Measurements from ENCODE around the gene GADL1. TPM values are rescaled to one million over a fixed set of nuclear protein-coding genes. Genes with fewer than 3 reads are reported as not detected.

GADL1 gene
- polyA plus RNA-seq, 1 donor, result 0.04 TPM

DNA sequence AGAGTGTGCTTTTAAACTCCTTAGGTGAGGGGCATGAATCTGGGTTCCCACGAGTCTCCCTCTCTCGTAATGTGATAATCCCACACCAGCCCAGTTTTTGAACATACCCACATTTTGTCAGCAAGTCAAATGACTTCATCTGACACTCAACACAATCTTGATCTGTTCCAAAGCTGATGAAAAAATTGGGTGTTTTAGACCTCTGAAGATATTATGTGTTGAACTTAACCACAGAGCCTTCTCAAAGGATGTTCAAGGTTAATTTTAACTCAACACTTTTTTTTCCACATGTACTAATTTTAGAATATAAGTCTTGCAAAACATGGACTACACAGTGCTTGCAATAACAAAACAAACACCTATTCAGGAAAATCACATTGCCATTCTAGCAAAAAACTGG, 164.9 kb downstream of the GADL1 start:
- H3K4me1 ChIP-seq (ENCODE audit: control insufficient read depth, insufficient read depth, low read length), result no peaks in the 10 kb centered on the region
- WGBS (ENCODE audit: insufficient coverage, low lambda C conversion rate), result no CpG with 5 or more reads among the region's 2 CpGs
- no peak overlapping the region for H3K4me3 ChIP-seq (ENCODE audit: low read length)
- no peaks in the 10 kb centered on the region for H3K27me3 ChIP-seq (ENCODE audit: control insufficient read depth, insufficient read depth, low read length)
- no peaks in the 10 kb centered on the region for H3K9me3 ChIP-seq (ENCODE audit: control insufficient read depth, low read depth, low read length)
- DNase-seq, result no peak
- no peaks in the 10 kb centered on the region for H3K36me3 ChIP-seq (ENCODE audit: control insufficient read depth, insufficient read depth, low read length)
- no peak overlapping the region for H3K27ac ChIP-seq (ENCODE audit: low read length)

DNA sequence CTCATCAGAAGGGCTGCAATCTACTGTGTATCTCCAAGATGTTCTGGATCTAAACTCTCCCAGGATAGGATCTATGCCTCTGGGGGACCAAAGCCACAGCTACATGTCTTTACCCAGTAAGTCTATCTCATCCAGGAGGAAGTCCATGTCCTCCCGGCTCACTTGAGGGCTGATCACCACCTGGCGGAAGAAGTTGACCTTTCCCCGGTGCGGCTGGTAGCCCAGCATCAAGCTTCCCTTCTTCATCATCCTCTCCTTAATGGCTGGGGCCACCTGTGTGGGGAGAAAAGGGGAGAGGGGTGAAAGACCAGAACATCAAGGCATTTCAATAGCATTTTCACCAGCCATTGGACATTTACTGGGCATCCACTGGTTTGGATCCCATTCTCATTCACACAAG, 166.3 kb downstream of the GADL1 start:
- no CpG with 5 or more reads among the region's 4 CpGs for WGBS (ENCODE audit: insufficient coverage, low lambda C conversion rate)
- no peaks in the 10 kb centered on the region for H3K4me1 ChIP-seq (ENCODE audit: control insufficient read depth, insufficient read depth, low read length)
- no peak overlapping the region for H3K27ac ChIP-seq (ENCODE audit: low read length)
- DNase-seq, result no peak
- H3K36me3 ChIP-seq (ENCODE audit: control insufficient read depth, insufficient read depth, low read length), result no peaks in the 10 kb centered on the region
- H3K4me3 ChIP-seq (ENCODE audit: low read length), result no peak overlapping the region
- H3K27me3 ChIP-seq (ENCODE audit: control insufficient read depth, insufficient read depth, low read length), result no peaks in the 10 kb centered on the region
- H3K9me3 ChIP-seq (ENCODE audit: control insufficient read depth, low read depth, low read length), result no peaks in the 10 kb centered on the region

DNA sequence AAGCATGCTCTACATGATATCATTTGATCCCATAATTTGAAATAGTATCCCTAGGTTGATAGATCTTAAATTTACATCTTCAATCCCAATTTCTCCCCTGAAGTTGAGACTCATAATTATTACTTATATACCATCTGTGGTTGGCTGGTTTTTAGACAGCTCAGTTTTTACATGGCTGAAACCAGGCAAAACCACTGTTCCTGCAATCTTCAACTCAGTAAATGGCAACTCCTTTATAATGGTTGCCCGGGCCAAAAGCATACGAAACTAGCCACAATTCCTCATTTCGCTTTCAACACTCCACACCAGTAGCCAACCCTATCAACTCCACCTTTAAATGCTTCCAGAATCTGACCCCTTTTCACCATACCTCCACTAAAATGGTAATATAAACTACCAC, 169.6 kb downstream of the GADL1 start:
- Histone ChIP-seq H3K36me3 (ENCODE audit: control insufficient read depth, insufficient read depth, low read length) (no peaks in the 10 kb centered on the region), H3K27me3 (ENCODE audit: control insufficient read depth, insufficient read depth, low read length) (no peaks in the 10 kb centered on the region), H3K27ac (ENCODE audit: low read length) (no peak overlapping the region), H3K4me1 (ENCODE audit: control insufficient read depth, insufficient read depth, low read length) (peaks cover 3% of the 10 kb centered on the region), H3K4me3 (ENCODE audit: low read length) (no peak overlapping the region), H3K9me3 (ENCODE audit: control insufficient read depth, low read depth, low read length) (no peaks in the 10 kb centered on the region)
- DNase-seq, result no peak
- no CpG with 5 or more reads among the region's 3 CpGs for WGBS (ENCODE audit: insufficient coverage, low lambda C conversion rate)

DNA sequence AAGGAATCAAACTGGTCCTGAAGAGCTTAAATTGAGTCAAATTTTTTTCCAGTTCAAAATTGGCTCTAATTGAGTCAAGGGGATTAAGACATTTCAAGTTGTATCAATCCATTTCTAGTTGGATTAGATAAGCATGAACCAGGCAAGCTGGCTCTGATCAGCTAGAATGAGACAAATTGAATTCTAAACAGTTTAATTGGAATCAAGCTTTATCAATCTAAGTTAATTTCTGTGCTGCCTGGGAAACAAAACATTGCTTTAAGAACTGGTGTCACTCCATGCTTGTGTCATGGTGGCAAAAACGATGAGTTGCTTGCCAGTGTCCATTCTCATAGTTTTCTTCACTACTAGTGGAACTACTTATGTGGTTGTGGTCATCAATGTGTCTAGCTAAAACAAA, 171.2 kb downstream of the GADL1 start:
- no peak overlapping the region for H3K4me3 ChIP-seq (ENCODE audit: low read length)
- H3K4me1 ChIP-seq (ENCODE audit: control insufficient read depth, insufficient read depth, low read length), result peaks cover 3% of the 10 kb centered on the region
- no peaks in the 10 kb centered on the region for H3K27me3 ChIP-seq (ENCODE audit: control insufficient read depth, insufficient read depth, low read length)
- no peak overlapping the region for H3K27ac ChIP-seq (ENCODE audit: low read length)
- H3K9me3 ChIP-seq (ENCODE audit: control insufficient read depth, low read depth, low read length), result no peaks in the 10 kb centered on the region
- WGBS (ENCODE audit: insufficient coverage, low lambda C conversion rate), result no CpG with 5 or more reads among the region's 1 CpG
- no peaks in the 10 kb centered on the region for H3K36me3 ChIP-seq (ENCODE audit: control insufficient read depth, insufficient read depth, low read length)
- no peak for DNase-seq

DNA sequence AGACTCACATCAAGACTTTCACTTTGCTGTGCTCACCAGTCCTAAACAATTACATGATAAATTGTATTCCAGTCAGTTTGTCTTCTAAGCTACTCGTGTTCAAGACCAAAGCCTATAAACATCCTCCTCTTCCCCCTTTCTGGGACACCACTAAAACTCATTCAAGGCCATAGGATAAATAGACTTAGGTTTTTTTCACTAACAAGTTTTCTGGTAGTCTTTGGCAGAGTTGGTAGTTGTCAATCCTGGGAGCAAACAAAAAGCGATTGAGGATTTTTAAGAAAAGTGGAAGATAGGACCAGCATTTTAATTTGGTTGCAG, 173.2 kb downstream of the GADL1 start:
- Histone ChIP-seq H3K27me3 (ENCODE audit: control insufficient read depth, insufficient read depth, low read length) (no peaks in the 10 kb centered on the region), H3K36me3 (ENCODE audit: control insufficient read depth, insufficient read depth, low read length) (no peaks in the 10 kb centered on the region), H3K9me3 (ENCODE audit: control insufficient read depth, low read depth, low read length) (no peaks in the 10 kb centered on the region), H3K27ac (ENCODE audit: low read length) (no peak overlapping the region), H3K4me3 (ENCODE audit: low read length) (no peak overlapping the region), H3K4me1 (ENCODE audit: control insufficient read depth, insufficient read depth, low read length) (peaks cover 3% of the 10 kb centered on the region)
- WGBS (ENCODE audit: insufficient coverage, low lambda C conversion rate), result 44% methylated on average over 1 of the region's 2 CpGs
- DNase-seq, result no peak

DNA sequence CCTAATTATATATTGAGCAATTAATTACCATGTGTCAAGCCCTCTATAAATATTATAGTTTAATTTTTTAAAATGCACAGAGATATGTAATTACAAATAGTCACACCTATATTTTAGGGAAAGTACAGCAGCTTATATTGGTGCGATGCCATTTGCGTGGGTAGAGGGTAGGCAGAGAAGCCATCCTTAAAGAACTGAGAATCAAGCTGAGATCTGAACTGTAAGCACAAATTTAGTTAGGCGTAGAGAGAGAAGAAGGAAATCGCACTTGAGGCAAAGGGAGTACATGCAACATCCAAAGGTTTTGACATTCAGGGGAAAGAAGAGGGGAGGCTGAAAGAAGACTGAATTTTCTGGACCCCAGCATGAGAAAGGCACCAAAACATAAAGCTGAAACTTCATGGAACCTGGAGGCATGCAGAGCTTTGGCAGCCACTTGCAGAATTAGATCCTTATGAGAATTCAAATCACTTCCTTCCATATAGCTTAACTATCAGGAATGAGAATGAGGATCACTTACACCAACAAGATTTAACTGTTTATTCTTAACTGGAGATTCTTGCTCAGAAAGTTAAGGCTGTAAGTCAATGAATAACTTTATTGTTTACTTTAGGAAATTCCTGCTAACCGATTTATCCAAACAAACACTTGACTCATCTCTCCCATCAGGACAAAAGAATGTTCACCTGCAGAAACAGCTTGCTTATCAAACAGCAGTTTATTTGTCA, 173.7 kb downstream of the GADL1 start:
- Histone ChIP-seq H3K27ac (ENCODE audit: low read length) (no peak overlapping the region), H3K36me3 (ENCODE audit: control insufficient read depth, insufficient read depth, low read length) (no peaks in the 10 kb centered on the region), H3K4me1 (ENCODE audit: control insufficient read depth, insufficient read depth, low read length) (peaks cover 3% of the 10 kb centered on the region), H3K27me3 (ENCODE audit: control insufficient read depth, insufficient read depth, low read length) (no peaks in the 10 kb centered on the region), H3K4me3 (ENCODE audit: low read length) (no peak overlapping the region), H3K9me3 (ENCODE audit: control insufficient read depth, low read depth, low read length) (no peaks in the 10 kb centered on the region)
- WGBS (ENCODE audit: insufficient coverage, low lambda C conversion rate), result 0% methylated on average over 1 of the region's 5 CpGs
- DNase-seq, result peak; percentile 28 to 53

DNA sequence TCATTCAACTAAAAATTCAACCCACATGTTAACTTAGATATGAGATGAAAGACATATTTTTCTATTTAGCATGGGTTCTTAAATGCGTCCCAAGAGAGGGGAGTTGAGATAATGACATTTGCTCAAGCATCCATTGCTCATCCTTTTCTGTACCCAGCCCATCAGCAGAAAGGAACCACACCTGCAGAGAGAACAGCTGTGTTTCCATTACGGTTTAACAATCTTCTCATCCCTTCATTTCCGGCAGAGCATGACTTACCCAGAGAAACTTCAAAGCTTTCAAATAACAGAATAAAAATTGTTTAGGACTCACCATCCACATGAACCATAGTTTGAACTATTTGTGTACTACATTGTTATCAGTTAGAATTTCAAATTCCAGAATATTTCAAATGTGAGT, 174.9 kb downstream of the GADL1 start:
- DNase-seq, result no peak
- peaks cover 3% of the 10 kb centered on the region for H3K4me1 ChIP-seq (ENCODE audit: control insufficient read depth, insufficient read depth, low read length)
- WGBS (ENCODE audit: insufficient coverage, low lambda C conversion rate), result 100% methylated on average over 2 of the region's 3 CpGs
- H3K27me3 ChIP-seq (ENCODE audit: control insufficient read depth, insufficient read depth, low read length), result no peaks in the 10 kb centered on the region
- H3K9me3 ChIP-seq (ENCODE audit: control insufficient read depth, low read depth, low read length), result no peaks in the 10 kb centered on the region
- no peak overlapping the region for H3K4me3 ChIP-seq (ENCODE audit: low read length)
- H3K36me3 ChIP-seq (ENCODE audit: control insufficient read depth, insufficient read depth, low read length), result no peaks in the 10 kb centered on the region
- no peak overlapping the region for H3K27ac ChIP-seq (ENCODE audit: low read length)

DNA sequence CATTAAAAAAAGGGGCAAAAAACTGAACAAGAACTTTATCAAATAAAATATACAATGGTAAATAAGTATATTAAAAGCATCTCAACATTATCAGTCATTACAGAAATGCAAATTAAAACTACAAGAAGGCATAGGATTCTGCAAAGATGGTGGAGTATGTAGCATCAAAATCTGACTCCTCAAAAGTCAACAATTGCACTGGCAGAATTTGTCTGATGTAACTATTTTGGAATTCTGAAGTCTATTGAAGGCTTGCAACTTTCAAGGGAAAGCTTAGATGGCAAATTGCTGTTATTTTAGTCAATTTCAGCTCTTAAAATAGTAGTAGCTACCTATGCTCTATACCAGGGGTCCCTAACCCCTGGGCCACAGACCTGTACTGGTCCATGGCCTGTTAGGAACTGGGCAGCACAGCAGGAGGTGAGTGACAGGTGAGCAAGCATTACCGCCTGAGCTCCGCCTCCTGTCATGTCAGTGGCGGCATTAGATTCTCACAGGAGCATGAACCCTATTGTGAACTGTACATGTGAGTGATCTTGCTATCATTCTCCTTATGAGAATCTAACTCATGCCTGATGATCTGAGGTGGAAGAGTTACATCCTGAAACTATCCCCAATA, 180.5 kb downstream of the GADL1 start:
- WGBS (ENCODE audit: insufficient coverage, low lambda C conversion rate), result no CpG with 5 or more reads among the region's 3 CpGs
- H3K36me3 ChIP-seq (ENCODE audit: control insufficient read depth, insufficient read depth, low read length), result no peaks in the 10 kb centered on the region
- H3K27me3 ChIP-seq (ENCODE audit: control insufficient read depth, insufficient read depth, low read length), result no peaks in the 10 kb centered on the region
- no peaks in the 10 kb centered on the region for H3K4me1 ChIP-seq (ENCODE audit: control insufficient read depth, insufficient read depth, low read length)
- no peak overlapping the region for H3K4me3 ChIP-seq (ENCODE audit: low read length)
- no peak for DNase-seq
- no peak overlapping the region for H3K27ac ChIP-seq (ENCODE audit: low read length)
- H3K9me3 ChIP-seq (ENCODE audit: control insufficient read depth, low read depth, low read length), result no peaks in the 10 kb centered on the region

DNA sequence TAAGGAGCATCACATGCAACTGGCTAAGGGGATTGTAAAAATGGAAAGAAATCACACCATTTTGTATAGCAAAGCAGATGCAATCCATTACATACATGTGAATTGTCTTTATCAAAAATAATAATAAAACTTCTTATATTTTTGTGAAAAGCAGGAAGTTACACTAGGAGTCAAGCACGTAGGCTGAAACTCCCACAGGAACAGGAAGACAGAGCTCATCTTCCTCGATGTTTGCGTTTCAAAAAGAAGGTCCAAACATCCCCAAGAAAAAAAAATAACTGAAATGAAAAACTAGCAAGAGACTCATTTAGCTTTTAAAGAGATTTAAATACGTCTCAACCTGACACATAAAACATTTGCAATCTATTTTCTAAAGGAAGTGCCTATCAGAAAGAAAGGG, 181.5 kb downstream of the GADL1 start:
- H3K4me3 ChIP-seq (ENCODE audit: low read length), result no peak overlapping the region
- H3K4me1 ChIP-seq (ENCODE audit: control insufficient read depth, insufficient read depth, low read length), result no peaks in the 10 kb centered on the region
- H3K36me3 ChIP-seq (ENCODE audit: control insufficient read depth, insufficient read depth, low read length), result no peaks in the 10 kb centered on the region
- H3K27ac ChIP-seq (ENCODE audit: low read length), result no peak overlapping the region
- no peaks in the 10 kb centered on the region for H3K9me3 ChIP-seq (ENCODE audit: control insufficient read depth, low read depth, low read length)
- 89% methylated on average over 4 of the region's 4 CpGs for WGBS (ENCODE audit: insufficient coverage, low lambda C conversion rate)
- H3K27me3 ChIP-seq (ENCODE audit: control insufficient read depth, insufficient read depth, low read length), result no peaks in the 10 kb centered on the region
- DNase-seq, result no peak

DNA sequence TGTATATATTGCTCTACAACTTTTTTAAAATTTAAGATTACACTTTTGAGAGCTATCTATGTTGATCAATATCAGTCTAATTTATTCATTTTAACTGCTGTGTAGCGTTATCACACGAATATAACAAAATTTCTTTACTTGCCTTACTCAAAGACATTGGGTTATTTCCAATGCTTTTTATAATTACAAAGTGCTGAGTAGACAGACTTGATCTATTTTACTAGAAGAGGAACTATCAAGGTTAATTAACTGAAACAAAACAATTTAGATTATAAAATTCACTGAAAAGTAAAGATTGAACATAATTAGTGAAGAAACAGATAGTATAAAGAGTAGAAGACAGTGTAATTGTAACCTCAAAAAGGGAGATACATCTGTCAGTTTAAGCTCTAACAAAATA, 182.6 kb downstream of the GADL1 start:
- 93% methylated on average over 2 of the region's 2 CpGs for WGBS (ENCODE audit: insufficient coverage, low lambda C conversion rate)
- Histone ChIP-seq H3K27me3 (ENCODE audit: control insufficient read depth, insufficient read depth, low read length) (no peaks in the 10 kb centered on the region), H3K4me1 (ENCODE audit: control insufficient read depth, insufficient read depth, low read length) (no peaks in the 10 kb centered on the region), H3K9me3 (ENCODE audit: control insufficient read depth, low read depth, low read length) (no peaks in the 10 kb centered on the region), H3K36me3 (ENCODE audit: control insufficient read depth, insufficient read depth, low read length) (no peaks in the 10 kb centered on the region), H3K27ac (ENCODE audit: low read length) (no peak overlapping the region), H3K4me3 (ENCODE audit: low read length) (no peak overlapping the region)
- no peak for DNase-seq

DNA sequence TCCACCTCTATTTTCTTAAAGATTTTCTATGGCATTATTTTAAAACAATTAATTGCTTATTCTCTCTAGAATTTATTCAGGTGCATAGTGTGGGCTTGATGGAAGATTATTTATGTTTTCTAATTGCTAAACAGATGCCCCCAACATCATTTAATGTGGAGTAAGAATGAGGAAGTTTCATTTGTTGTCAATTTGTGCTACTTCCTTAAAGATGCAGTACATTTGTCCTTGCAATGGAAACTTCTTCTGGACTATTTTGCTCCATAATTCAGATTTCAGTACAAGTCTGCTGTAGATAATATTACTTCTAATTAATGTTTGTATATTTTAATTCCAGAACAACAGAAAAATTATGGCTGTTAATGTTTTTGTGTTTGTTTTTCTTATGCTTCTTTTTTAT, 183.3 kb downstream of the GADL1 start:
- Histone ChIP-seq H3K27ac (ENCODE audit: low read length) (no peak overlapping the region), H3K27me3 (ENCODE audit: control insufficient read depth, insufficient read depth, low read length) (no peaks in the 10 kb centered on the region), H3K4me3 (ENCODE audit: low read length) (no peak overlapping the region), H3K9me3 (ENCODE audit: control insufficient read depth, low read depth, low read length) (no peaks in the 10 kb centered on the region), H3K36me3 (ENCODE audit: control insufficient read depth, insufficient read depth, low read length) (no peaks in the 10 kb centered on the region), H3K4me1 (ENCODE audit: control insufficient read depth, insufficient read depth, low read length) (no peaks in the 10 kb centered on the region)
- DNase-seq, result no peak

Data from large intestine (tissue), 3 donors.